ENCODE measurements around the gene LEUTX.
A peak's percentile ranks its signal among the peaks of the same experiment; 100 is the strongest.

The LEUTX gene

DNA sequence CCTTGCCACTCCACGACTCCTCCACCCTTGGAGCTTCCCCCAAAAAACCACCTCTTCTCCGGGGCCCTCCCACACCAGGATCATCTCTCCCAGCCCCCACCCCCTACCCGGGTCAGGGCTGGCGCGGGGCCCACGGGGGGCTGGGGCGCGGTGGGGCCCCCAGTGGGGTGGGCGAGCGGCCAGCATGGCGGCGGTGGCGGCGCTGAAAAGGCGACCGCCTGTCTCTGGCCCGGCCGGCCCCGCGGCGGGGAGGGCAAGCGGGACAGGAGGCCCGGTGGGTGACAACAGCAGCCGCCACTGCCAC is 54.5 kb downstream of the LEUTX start:
- DNase-seq (ENCODE audit: low spot score), result no peak
- Histone ChIP-seq H3K4ac (ENCODE audit: low read length) (no peak overlapping the region), H4K91ac (ENCODE audit: low read depth, low read length, poor library complexity) (no peak overlapping the region), H3K27me3 (ENCODE audit: control insufficient read depth in 3 of 3, insufficient read depth in 3 of 3, low read depth in 1 of 3, low read length in 3 of 3) (no peaks in the 10 kb centered on the region), H3K79me1 (ENCODE audit: low read depth, low read length) (peaks cover 17% of the 10 kb centered on the region), H2BK15ac (ENCODE audit: low read length) (no peak overlapping the region), H3K36me3 (replicated peaks in 1 of 2; ENCODE audit: control insufficient read depth in 2 of 2, insufficient read depth in 2 of 2, low read length in 2 of 2) (peaks cover 48 to 86% of the 10 kb centered on the region in 2 donors), H3K18ac (ENCODE audit: low read length) (peak overlapping the region; percentile 92), H2AFZ (ENCODE audit: low read length) (peak overlapping the region; percentile 80), H3K4me3 (ENCODE audit: low read length in 2 of 2) (peak overlapping the region; percentile 66 to 98), H3K23ac (ENCODE audit: low read depth, low read length, poor library complexity) (no peak overlapping the region), H2AK5ac (ENCODE audit: low read depth, low read length) (peak overlapping the region; percentile 78), H4K8ac (ENCODE audit: low read depth, low read length) (no peak overlapping the region), H3K9me3 (replicated peaks in 1 of 2; ENCODE audit: control insufficient read depth in 2 of 2, insufficient read depth in 1 of 2, low read depth in 1 of 2, low read length in 2 of 2) (no peaks in the 10 kb centered on the region), H2BK5ac (ENCODE audit: low read length) (peak overlapping the region; percentile 72), H2BK12ac (ENCODE audit: low read length) (no peak overlapping the region), H3K4me2 (ENCODE audit: insufficient read depth, low read length, poor library complexity, severe bottlenecking) (peak overlapping the region; percentile 64), H3K27ac (replicated peaks; ENCODE audit: low read length) (peak overlapping the region; percentile 63), H3K9ac (ENCODE audit: low read depth, low read length, poor library complexity) (peak overlapping the region; percentile 79), H3K4me1 (ENCODE audit: control insufficient read depth in 2 of 2, insufficient read depth in 1 of 2, low read depth in 1 of 2, low read length in 2 of 2) (peaks cover 13 to 19% of the 10 kb centered on the region in 2 donors), H2BK120ac (ENCODE audit: low read depth, low read length) (no peak overlapping the region), H3K14ac (ENCODE audit: low read length) (no peak overlapping the region)
- WGBS, 2 donors (ENCODE audit: extremely low coverage in 2 of 2, insufficient read length in 2 of 2, insufficient replicate concordance in 1 of 2), result no CpG with 5 or more reads among the region's 24 CpGs

GRCh38 chr19:39833464-39834286 is 55.0 kb downstream of the LEUTX start, which contains the start of gene DYRK1B:
Gene DYRK1B (minus strand): TSS chr19:39834162. CDS start chr19:39831867, 2,295 bp downstream.
- no CpG with 5 or more reads among the region's 59 CpGs for WGBS, 2 donors (ENCODE audit: extremely low coverage in 2 of 2, insufficient read length in 2 of 2, insufficient replicate concordance in 1 of 2)
- Histone ChIP-seq H3K14ac (ENCODE audit: low read length) (peak within 1 kb of the TSS; percentile 66), H3K27ac (replicated peaks; ENCODE audit: low read length) (peak within 1 kb of the TSS; percentile 97), H3K36me3 (replicated peaks in 1 of 2; ENCODE audit: control insufficient read depth in 2 of 2, insufficient read depth in 2 of 2, low read length in 2 of 2) (peaks cover 44 to 85% of the 10 kb centered on the region in 2 donors), H3K4me3 (ENCODE audit: low read length in 2 of 2) (peak within 1 kb of the TSS; percentile 66 to 98), H2AFZ (ENCODE audit: low read length) (peak within 1 kb of the TSS; percentile 80), H3K4me2 (ENCODE audit: insufficient read depth, low read length, poor library complexity, severe bottlenecking) (peak within 1 kb of the TSS; percentile 64), H3K4me1 (ENCODE audit: control insufficient read depth in 2 of 2, insufficient read depth in 1 of 2, low read depth in 1 of 2, low read length in 2 of 2) (peaks cover 13 to 19% of the 10 kb centered on the region in 2 donors), H4K8ac (ENCODE audit: low read depth, low read length) (peak within 1 kb of the TSS; percentile 93), H2BK15ac (ENCODE audit: low read length) (peak within 1 kb of the TSS; percentile 87), H2AK5ac (ENCODE audit: low read depth, low read length) (peak within 1 kb of the TSS; percentile 83), H2BK12ac (ENCODE audit: low read length) (peak within 1 kb of the TSS; percentile 92), H3K9ac (ENCODE audit: low read depth, low read length, poor library complexity) (peak within 1 kb of the TSS; percentile 98), H3K9me3 (replicated peaks in 1 of 2; ENCODE audit: control insufficient read depth in 2 of 2, insufficient read depth in 1 of 2, low read depth in 1 of 2, low read length in 2 of 2) (no peaks in the 10 kb centered on the region), H3K79me1 (ENCODE audit: low read depth, low read length) (peaks cover 14% of the 10 kb centered on the region), H2BK120ac (ENCODE audit: low read depth, low read length) (peak within 1 kb of the TSS; percentile 100), H3K23ac (ENCODE audit: low read depth, low read length, poor library complexity) (peak within 1 kb of the TSS; percentile 94), H3K27me3 (ENCODE audit: control insufficient read depth in 3 of 3, insufficient read depth in 3 of 3, low read depth in 1 of 3, low read length in 3 of 3) (no peaks in the 10 kb centered on the region), H2BK5ac (ENCODE audit: low read length) (peak within 1 kb of the TSS; percentile 98), H3K18ac (ENCODE audit: low read length) (peak within 1 kb of the TSS; percentile 100), H4K91ac (ENCODE audit: low read depth, low read length, poor library complexity) (peak within 1 kb of the TSS; percentile 99), H3K4ac (ENCODE audit: low read length) (peak within 1 kb of the TSS; percentile 94)
- DNase-seq (ENCODE audit: low spot score), result peak; percentile 96

DNA sequence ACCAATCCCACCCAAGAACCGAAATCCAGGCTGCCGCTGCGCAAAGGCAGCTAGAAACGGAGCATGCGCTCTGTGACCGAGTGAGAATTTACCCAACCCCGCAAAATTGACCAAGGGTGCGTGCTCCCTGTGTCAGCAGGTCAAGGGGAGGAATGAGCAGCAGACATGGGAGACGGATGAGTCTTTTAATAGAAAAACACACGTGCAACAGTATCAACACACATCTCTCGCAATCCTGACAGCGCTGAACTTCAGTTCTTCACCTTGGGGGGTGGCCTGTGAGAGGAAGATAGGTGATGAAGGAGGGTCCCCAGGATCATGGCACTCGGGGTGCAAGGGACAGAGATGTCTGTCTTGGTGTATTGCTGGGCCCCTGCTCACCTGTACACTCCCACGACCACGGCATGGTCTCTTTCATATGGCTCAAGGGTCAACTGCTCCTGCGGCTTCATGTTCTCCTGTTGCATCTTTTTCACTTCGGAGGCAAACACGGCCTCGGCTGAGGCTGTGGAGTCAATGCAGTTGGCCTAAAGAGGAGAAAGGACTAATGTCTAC is 55.7 kb downstream of the LEUTX start:
- H3K18ac ChIP-seq (ENCODE audit: low read length), result no peak overlapping the region
- WGBS, 2 donors (ENCODE audit: extremely low coverage in 2 of 2, insufficient read length in 2 of 2, insufficient replicate concordance in 1 of 2), result no CpG with 5 or more reads among the region's 19 CpGs
- H3K27ac ChIP-seq (replicated peaks; ENCODE audit: low read length), result peak overlapping the region; percentile 23
- H3K4me2 ChIP-seq (ENCODE audit: insufficient read depth, low read length, poor library complexity, severe bottlenecking), result no peak overlapping the region
- no peak overlapping the region for H2BK15ac ChIP-seq (ENCODE audit: low read length)
- H2BK12ac ChIP-seq (ENCODE audit: low read length), result no peak overlapping the region
- H2AFZ ChIP-seq (ENCODE audit: low read length), result peak overlapping the region; percentile 26
- H3K4me3 ChIP-seq (ENCODE audit: low read length in 2 of 2), result peak overlapping the region in 1 of 2 donors; percentile 66
- no peak overlapping the region for H4K91ac ChIP-seq (ENCODE audit: low read depth, low read length, poor library complexity)
- no peaks in the 10 kb centered on the region for H3K9me3 ChIP-seq (replicated peaks in 1 of 2; ENCODE audit: control insufficient read depth in 2 of 2, insufficient read depth in 1 of 2, low read depth in 1 of 2, low read length in 2 of 2)
- no peak overlapping the region for H2AK5ac ChIP-seq (ENCODE audit: low read depth, low read length)
- H3K4ac ChIP-seq (ENCODE audit: low read length), result no peak overlapping the region
- no peak overlapping the region for H2BK120ac ChIP-seq (ENCODE audit: low read depth, low read length)
- H3K27me3 ChIP-seq (ENCODE audit: control insufficient read depth in 3 of 3, insufficient read depth in 3 of 3, low read depth in 1 of 3, low read length in 3 of 3), result no peaks in the 10 kb centered on the region
- peaks cover 51 to 85% of the 10 kb centered on the region in 2 donors for H3K36me3 ChIP-seq (replicated peaks in 1 of 2; ENCODE audit: control insufficient read depth in 2 of 2, insufficient read depth in 2 of 2, low read length in 2 of 2)
- H3K14ac ChIP-seq (ENCODE audit: low read length), result no peak overlapping the region
- peak overlapping the region; percentile 98 for H2BK5ac ChIP-seq (ENCODE audit: low read length)
- H4K8ac ChIP-seq (ENCODE audit: low read depth, low read length), result no peak overlapping the region
- peak overlapping the region; percentile 1 for H3K9ac ChIP-seq (ENCODE audit: low read depth, low read length, poor library complexity)
- peaks cover 13 to 19% of the 10 kb centered on the region in 2 donors for H3K4me1 ChIP-seq (ENCODE audit: control insufficient read depth in 2 of 2, insufficient read depth in 1 of 2, low read depth in 1 of 2, low read length in 2 of 2)
- DNase-seq (ENCODE audit: low spot score), result no peak
- no peak overlapping the region for H3K23ac ChIP-seq (ENCODE audit: low read depth, low read length, poor library complexity)
- peaks cover 14% of the 10 kb centered on the region for H3K79me1 ChIP-seq (ENCODE audit: low read depth, low read length)

Measured in neuronal stem cell (in vitro differentiated cells).